Prostate gland (tissue), 2 donors: ENCODE measurements around the gene SIM2. TPM values are rescaled to one million over a fixed set of nuclear protein-coding genes. Genes with fewer than 3 reads are reported as not detected.

Experiments used
- DNase-seq: peaks from one replicate; pipeline ENCODE4 v3.0.0-alpha.2; 2019; ENCODE audit warnings: low spot score
- H3K27ac ChIP-seq, 2 donors: fragments of 200-600 bp; sonication (generic); 2 replicates each; pipeline ENCODE4 v1.5.1; 2017 to 2019
- H3K27me3 ChIP-seq: fragments of 200-600 bp; sonication (generic); replicated peaks from 2 replicates; pipeline ENCODE4 v1.5.1; 2019; ENCODE audit not compliant: insufficient read depth
- H3K36me3 ChIP-seq, 2 donors: fragments of 200-600 bp; sonication (generic); 1 replicate in 1 of 2; 2 replicates in 1 of 2; pipeline versions ENCODE4 v1.5.1 to v1.8.1; 2017 to 2019
- H3K4me1 ChIP-seq: fragments of 200-600 bp; sonication (generic); replicated peaks from 2 replicates; pipeline ENCODE4 v1.5.1; 2019
- H3K4me3 ChIP-seq, 2 donors: fragments of 200-600 bp; sonication (generic); 2 replicates each; pipeline ENCODE4 v1.5.1; 2017 to 2019
- H3K9me3 ChIP-seq: fragments of 200-600 bp; sonication (generic); 2 replicates; pipeline ENCODE4 v1.5.1; 2017
- POLR2A ChIP-seq: fragments of 450-650 bp; IDR thresholded peaks from one replicate; pipeline ENCODE4 v1.6.1; 2016; ENCODE audit warnings: antibody characterized with exemption, mild to moderate bottlenecking
- POLR2AphosphoS5 ChIP-seq: sonication (generic); formaldehyde crosslinking; IDR thresholded peaks from one replicate; pipeline ENCODE4 v1.6.1; 2017; ENCODE audit warnings: antibody characterized with exemption
- WGBS: methylation state at CpG from one replicate; pipeline ENCODE4 v1.1.5; 2018; 5-methylcytosine and 5-hydroxymethylcytosine counted together
- intact Hi-C: fragments of 100-400 bp; cut with DNase I; formaldehyde crosslinking; loops from one replicate; pipeline ENCODE4 v1.14.2; 2022
- total RNA-seq, 2 donors: library from RNA; depleted of rRNA; stranded (reverse); fragments of >200 nt; gene quantifications; one replicate each; pipeline ENCODE4 v1.1.0, GENCODE V29; 2016
- TF ChIP-seq, protein P1 (sequence below), 4 experiments: fragments of 200-600 bp in 2 of 4; fragments of 450-650 bp in 2 of 4; sonication (generic) in 2 of 4; IDR thresholded peaks; 1 replicate in 3 of 4; 2 replicates in 1 of 4; pipeline ENCODE4 v1.5.1; 2016 to 2019; ENCODE audit warnings: antibody characterized with exemption in 4 of 4, mild to moderate bottlenecking in 2 of 4, moderate library complexity in 2 of 4

Gene SIM2
- total RNA-seq, 2 donors from 2014 or later: 1.0 to 16.3 TPM

DNA sequence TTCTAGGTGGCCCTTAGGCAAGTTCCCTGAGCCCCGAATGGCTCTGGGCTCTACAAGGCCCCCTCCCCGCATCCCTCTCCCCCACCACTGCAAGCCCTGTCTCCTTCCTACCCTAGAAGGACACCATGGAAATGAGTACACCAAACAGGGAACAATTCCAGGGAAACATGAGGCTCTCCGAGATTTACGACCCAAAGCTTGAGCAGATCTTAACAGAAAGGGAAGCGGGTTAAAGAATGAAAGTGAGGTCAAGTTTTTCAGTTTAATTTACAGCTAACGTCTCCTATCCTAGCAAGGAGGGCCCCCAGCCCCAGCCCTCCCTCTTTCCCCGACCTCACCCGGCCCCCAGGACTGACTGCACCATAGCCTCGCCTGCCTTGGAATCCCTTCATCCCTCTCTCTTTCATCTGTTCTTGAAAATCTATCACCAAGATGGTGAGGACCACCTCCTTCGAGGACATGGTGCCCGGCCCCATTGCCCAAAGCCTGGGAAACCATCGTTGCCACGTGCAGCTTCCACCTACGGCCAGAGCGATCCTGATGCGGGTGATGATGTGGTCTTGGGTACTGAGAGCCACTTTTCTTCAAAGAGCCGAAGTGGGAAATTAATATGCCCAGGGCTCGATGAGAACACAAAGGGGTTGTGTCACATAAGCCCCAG lies 30.5 kb downstream of the SIM2 start:
- H3K36me3 ChIP-seq: no peaks in the 10 kb centered on the region
- 63% methylated on average over 18 of the region's 18 CpGs for WGBS
- H3K27ac ChIP-seq: no peak overlapping the region
- intact Hi-C loops: no loop called here
- no peaks in the 10 kb centered on the region for H3K9me3 ChIP-seq
- H3K4me1 ChIP-seq: peaks cover 3% of the 10 kb centered on the region
- TF ChIP-seq, protein P1, sequence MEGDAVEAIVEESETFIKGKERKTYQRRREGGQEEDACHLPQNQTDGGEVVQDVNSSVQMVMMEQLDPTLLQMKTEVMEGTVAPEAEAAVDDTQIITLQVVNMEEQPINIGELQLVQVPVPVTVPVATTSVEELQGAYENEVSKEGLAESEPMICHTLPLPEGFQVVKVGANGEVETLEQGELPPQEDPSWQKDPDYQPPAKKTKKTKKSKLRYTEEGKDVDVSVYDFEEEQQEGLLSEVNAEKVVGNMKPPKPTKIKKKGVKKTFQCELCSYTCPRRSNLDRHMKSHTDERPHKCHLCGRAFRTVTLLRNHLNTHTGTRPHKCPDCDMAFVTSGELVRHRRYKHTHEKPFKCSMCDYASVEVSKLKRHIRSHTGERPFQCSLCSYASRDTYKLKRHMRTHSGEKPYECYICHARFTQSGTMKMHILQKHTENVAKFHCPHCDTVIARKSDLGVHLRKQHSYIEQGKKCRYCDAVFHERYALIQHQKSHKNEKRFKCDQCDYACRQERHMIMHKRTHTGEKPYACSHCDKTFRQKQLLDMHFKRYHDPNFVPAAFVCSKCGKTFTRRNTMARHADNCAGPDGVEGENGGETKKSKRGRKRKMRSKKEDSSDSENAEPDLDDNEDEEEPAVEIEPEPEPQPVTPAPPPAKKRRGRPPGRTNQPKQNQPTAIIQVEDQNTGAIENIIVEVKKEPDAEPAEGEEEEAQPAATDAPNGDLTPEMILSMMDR (IDR thresholded peaks at IDR 0.05): no peak
- TF ChIP-seq POLR2AphosphoS5 (no peak), POLR2A (no peak)
- DNase-seq: no peak
- H3K27me3 ChIP-seq: no peaks in the 10 kb centered on the region
- H3K4me3 ChIP-seq: no peak overlapping the region

DNA sequence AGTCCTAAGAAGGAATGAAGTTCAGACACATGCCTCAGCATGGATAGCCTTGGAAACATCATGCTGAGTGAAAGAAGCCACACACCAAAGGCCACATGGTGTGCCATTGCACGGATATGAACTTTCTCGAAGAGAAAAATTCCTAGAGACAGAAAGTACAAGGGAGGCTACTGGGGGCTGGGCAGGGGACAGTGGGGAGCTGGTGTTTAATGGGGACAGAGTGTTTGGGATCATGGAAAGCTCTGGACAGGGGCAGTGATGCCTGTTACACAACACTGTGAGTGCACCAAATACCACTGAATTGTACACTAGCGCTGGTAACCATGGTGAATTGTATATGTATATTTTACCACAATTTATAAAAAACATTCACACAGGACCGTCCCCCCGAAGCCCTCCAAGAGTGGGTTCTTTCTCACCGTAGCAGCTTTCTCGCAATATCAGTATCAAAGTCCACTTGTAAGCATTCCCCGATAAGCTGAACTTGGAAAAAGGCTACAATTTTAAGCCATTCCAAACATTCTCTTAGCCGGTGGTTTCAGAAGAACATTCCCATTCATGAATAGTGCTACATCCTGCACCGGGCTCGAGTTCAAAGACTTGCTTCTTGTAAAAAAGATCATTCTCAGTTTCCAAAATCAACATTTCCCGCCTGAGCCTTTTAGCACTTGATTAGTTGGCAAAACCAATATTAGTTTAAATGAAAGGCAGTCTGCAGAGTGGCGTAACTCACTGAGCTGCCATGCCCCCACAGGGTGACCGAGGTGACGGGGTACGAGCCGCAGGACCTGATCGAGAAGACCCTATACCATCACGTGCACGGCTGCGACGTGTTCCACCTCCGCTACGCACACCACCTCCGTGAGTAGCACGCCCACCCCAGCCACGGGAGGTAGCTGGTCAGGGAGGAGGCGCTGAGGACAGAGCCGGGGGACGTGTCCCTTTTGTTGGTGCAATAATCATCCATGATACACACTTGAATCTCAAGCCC lies 31.7 kb downstream of the SIM2 start:
- Histone ChIP-seq H3K27me3 (no peaks in the 10 kb centered on the region), H3K27ac (no peak overlapping the region), H3K36me3 (no peaks in the 10 kb centered on the region), H3K9me3 (no peaks in the 10 kb centered on the region), H3K4me1 (peaks cover 3% of the 10 kb centered on the region), H3K4me3 (no peak overlapping the region)
- TF ChIP-seq, protein P1 (IDR thresholded peaks at IDR 0.05): no peak
- no peak for TF ChIP-seq POLR2A
- peak; percentile 58 for TF ChIP-seq POLR2AphosphoS5
- peak; percentile 44 for DNase-seq
- WGBS: 36% methylated on average over 30 of the region's 30 CpGs
- intact Hi-C loops: no loop called here

DNA sequence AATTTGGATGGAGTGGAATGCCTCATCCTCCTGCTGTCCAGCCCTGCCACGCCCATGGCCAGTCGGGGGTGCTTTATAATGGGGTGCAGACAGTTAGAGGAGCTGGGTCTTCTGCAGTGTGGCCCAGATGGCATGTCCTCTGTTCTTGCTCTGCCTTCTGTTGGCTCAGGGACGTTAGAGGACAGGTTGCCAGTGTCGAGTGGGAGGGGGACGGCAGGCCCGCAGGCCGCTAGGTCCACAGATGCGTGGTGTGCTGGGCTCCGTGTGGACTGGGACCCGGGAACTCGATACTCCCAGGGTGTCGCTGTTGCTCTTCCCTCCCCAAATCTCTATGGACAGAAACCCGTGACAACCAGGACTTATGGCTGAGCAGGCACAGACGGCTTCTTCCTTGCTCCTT lies 33.3 kb downstream of the SIM2 start:
- H3K36me3 ChIP-seq: no peaks in the 10 kb centered on the region
- H3K4me1 ChIP-seq: peaks cover 3% of the 10 kb centered on the region
- DNase-seq: no peak
- WGBS: 85% methylated on average over 14 of the region's 14 CpGs
- H3K4me3 ChIP-seq: no peak overlapping the region
- no peak overlapping the region for H3K27ac ChIP-seq
- no peak for TF ChIP-seq POLR2A
- no peak for TF ChIP-seq POLR2AphosphoS5
- TF ChIP-seq, protein P1 (IDR thresholded peaks at IDR 0.05): no peak
- intact Hi-C loops: no loop called here
- no peaks in the 10 kb centered on the region for H3K9me3 ChIP-seq
- no peaks in the 10 kb centered on the region for H3K27me3 ChIP-seq

DNA sequence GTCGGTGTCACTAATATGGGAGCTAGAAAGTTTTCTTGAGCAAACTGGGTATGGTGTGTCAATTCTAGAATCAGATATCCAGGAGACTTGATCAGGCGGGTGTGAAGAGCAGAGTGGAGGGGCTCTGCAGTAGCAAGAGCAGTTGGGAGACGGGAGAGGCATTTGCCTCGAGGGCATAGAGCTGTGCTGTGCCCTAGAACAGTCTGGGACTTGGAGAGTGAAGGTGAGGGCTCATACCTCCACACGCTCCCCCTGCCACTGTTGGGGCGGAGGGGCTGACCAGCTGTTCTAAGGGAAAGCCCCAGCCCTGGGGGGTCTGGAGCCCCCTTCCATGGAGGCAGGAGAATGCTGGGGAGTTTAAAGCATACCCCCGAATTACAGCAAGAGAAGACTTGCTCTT lies 33.8 kb downstream of the SIM2 start:
- peaks cover 3% of the 10 kb centered on the region for H3K4me1 ChIP-seq
- 90% methylated on average over 7 of the region's 7 CpGs for WGBS
- no peaks in the 10 kb centered on the region for H3K27me3 ChIP-seq
- intact Hi-C loops: no loop called here
- H3K9me3 ChIP-seq: no peaks in the 10 kb centered on the region
- no peaks in the 10 kb centered on the region for H3K36me3 ChIP-seq
- TF ChIP-seq, protein P1 (IDR thresholded peaks at IDR 0.05): no peak
- no peak for TF ChIP-seq POLR2A
- no peak for TF ChIP-seq POLR2AphosphoS5
- no peak overlapping the region for H3K4me3 ChIP-seq
- no peak for DNase-seq
- H3K27ac ChIP-seq: no peak overlapping the region
